Erythroblast (primary cell): Measurements from ENCODE around the gene CLPTM1.

ENCODE experiments used
- GATA1 ChIP-seq: IDR thresholded peaks from 2 replicates; pipeline ENCODE4 v1.6.1; 2011; ENCODE audit warnings: low read depth, mild to moderate bottlenecking, control low read depth, low read length, moderate library complexity
- POLR2A ChIP-seq: IDR thresholded peaks from 2 replicates; pipeline ENCODE4 v1.6.1; 2011; ENCODE audit warnings: mild to moderate bottlenecking, low read length

DNA sequence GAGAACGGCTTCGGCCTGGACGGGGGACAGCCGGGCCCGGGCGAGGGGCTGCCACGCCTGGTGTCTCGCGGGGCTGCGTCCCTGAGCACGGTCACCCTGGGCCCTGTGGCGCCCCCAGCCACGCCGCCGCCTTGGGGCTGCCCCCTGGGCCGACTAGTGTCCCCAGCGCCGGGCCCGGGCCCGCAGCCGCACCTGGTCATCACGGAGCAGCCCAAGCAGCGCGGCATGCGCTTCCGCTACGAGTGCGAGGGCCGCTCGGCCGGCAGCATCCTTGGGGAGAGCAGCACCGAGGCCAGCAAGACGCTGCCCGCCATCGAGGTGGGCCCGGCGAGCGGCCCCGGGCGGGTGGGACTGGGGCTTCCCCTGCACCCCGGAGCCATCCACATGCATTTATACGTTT, 56.8 kb downstream of the CLPTM1 start:
- TF ChIP-seq POLR2A: no peak
- TF ChIP-seq GATA1: no peak
